H1 (cell line): ENCODE measurements around the gene TMPRSS2. TPM values are rescaled to one million over a fixed set of nuclear protein-coding genes. Genes with fewer than 3 reads are reported as not detected.

Experiments
- CTCF ChIA-PET: fragments of 300-600 bp; sonication (Branson Sonifier 250); formaldehyde crosslinking; loops from one replicate; lab custom pipeline; 2021; ENCODE audit not compliant: partially characterized antibody; lab: Charles Lee
- POLR2A ChIA-PET: fragments of 300-600 bp; sonication (Branson Sonifier 250); formaldehyde crosslinking; loops from one replicate; lab custom pipeline; 2021; ENCODE audit warnings: inconsistent platforms; ENCODE audit not compliant: partially characterized antibody; lab: Charles Lee
- DNase-seq, 2 experiments: peaks; one replicate each; pipeline versions ENCODE4 v3.0.0 to v3.0.0-alpha.2; 2010 to 2022; ENCODE audit warnings: low spot score in 2 of 2, low read depth in 1 of 2, mixed read lengths in 1 of 2
- FAIRE-seq: peaks from 2 replicates; lab custom pipeline; 2011; peaks lifted over from hg19 to GRCh38; lab: Jason Lieb, UNC
- H2AFZ ChIP-seq: 2 replicates; pipeline ENCODE4 v1.8.1; 2012; ENCODE audit warnings: low read length, inconsistent platforms
- H2AK5ac ChIP-seq: 2 replicates; pipeline ENCODE4 v1.6.1; 2013; ENCODE audit warnings: low read depth, low read length
- H2BK120ac ChIP-seq: replicated peaks from 2 replicates; pipeline ENCODE3; 2013; ENCODE audit warnings: low read depth, low read length, inconsistent platforms
- H2BK12ac ChIP-seq: 2 replicates; pipeline ENCODE4 v1.6.1; 2013; ENCODE audit warnings: low read depth, low read length
- H2BK15ac ChIP-seq: 2 replicates; pipeline ENCODE4 v1.6.1; 2013; ENCODE audit warnings: low read length
- H2BK20ac ChIP-seq: 2 replicates; pipeline ENCODE4 v1.6.1; 2013; ENCODE audit warnings: low read length
- H2BK5ac ChIP-seq: 2 replicates; pipeline ENCODE4 v1.6.1; 2013; ENCODE audit warnings: low read depth, low read length
- H3K14ac ChIP-seq: 2 replicates; pipeline ENCODE4 v1.6.1; 2013; ENCODE audit warnings: inconsistent platforms; ENCODE audit not compliant: insufficient read length
- H3K18ac ChIP-seq: 2 replicates; pipeline ENCODE4 v1.6.1; 2013; ENCODE audit warnings: low read length; ENCODE audit errors: extremely low read depth
- H3K23ac ChIP-seq: 2 replicates; pipeline ENCODE4 v1.6.1; 2013; ENCODE audit warnings: inconsistent platforms; ENCODE audit not compliant: insufficient read length
- H3K23me2 ChIP-seq: 2 replicates; pipeline ENCODE4 v1.6.1; 2013; ENCODE audit warnings: low read depth, low read length
- H3K27ac ChIP-seq: 2 replicates; pipeline ENCODE4 v1.6.1; 2011; ENCODE audit warnings: low read depth, low read length, inconsistent platforms
- H3K27me3 ChIP-seq, 4 experiments: replicated peaks in 1 of 4; 1 replicate in 1 of 4; 2 replicates in 3 of 4; pipeline versions ENCODE4 v1.6.1 to v1.8.1; 2011 to 2013; ENCODE audit warnings: low read length in 3 of 4, mild to moderate bottlenecking in 3 of 4, inconsistent platforms in 2 of 4, mixed read lengths in 2 of 4, moderate library complexity in 1 of 4; ENCODE audit not compliant: control insufficient read depth in 3 of 4, insufficient read depth in 3 of 4; ENCODE audit errors: extremely low read depth in 1 of 4
- H3K36me3 ChIP-seq, 4 experiments: 2 replicates each; pipeline versions ENCODE4 v1.6.1 to v1.8.1; 2011 to 2013; ENCODE audit warnings: mild to moderate bottlenecking in 4 of 4, low read length in 3 of 4, moderate library complexity in 2 of 4, control low read depth in 1 of 4, inconsistent platforms in 1 of 4; ENCODE audit not compliant: insufficient read depth in 4 of 4, control insufficient read depth in 2 of 4
- H3K4ac ChIP-seq: replicated peaks from 2 replicates; pipeline ENCODE3; 2013; ENCODE audit warnings: low read length, low read depth, mixed read lengths, inconsistent platforms; ENCODE audit not compliant: insufficient read length
- H3K4me1 ChIP-seq, 4 experiments: replicated peaks in 1 of 4; 1 replicate in 1 of 4; 2 replicates in 3 of 4; pipeline versions ENCODE4 v1.6.1 to v1.8.1; 2011 to 2013; ENCODE audit warnings: low read length in 3 of 4, inconsistent platforms in 2 of 4, mixed read lengths in 1 of 4; ENCODE audit not compliant: insufficient read depth in 4 of 4, control insufficient read depth in 3 of 4
- H3K4me2 ChIP-seq, 2 experiments: 2 replicates each; pipeline versions ENCODE4 v1.6.1 to v1.8.1; 2011 to 2013; ENCODE audit warnings: low read depth in 2 of 2, low read length in 2 of 2, control low read depth in 1 of 2, inconsistent platforms in 1 of 2, mild to moderate bottlenecking in 1 of 2; ENCODE audit not compliant: insufficient read depth in 1 of 2
- H3K4me3 ChIP-seq, 4 experiments: fragments of 200-600, 300-600 bp in 1 of 4; sonication (generic), shearing (Covaris generic), sonication (Bioruptor Twin) in 1 of 4; 2 replicates each; pipeline versions ENCODE4 v1.5.1 to v1.8.1; 2011 to 2016; ENCODE audit warnings: low read length in 4 of 4, low read depth in 3 of 4, control low read depth in 2 of 4, inconsistent platforms in 2 of 4, mild to moderate bottlenecking in 2 of 4, mixed read lengths in 1 of 4, moderate library complexity in 1 of 4; ENCODE audit not compliant: insufficient read depth in 2 of 4; ENCODE audit errors: extremely low read depth in 1 of 4
- H3K56ac ChIP-seq: replicated peaks from 2 replicates; pipeline ENCODE3; 2013; ENCODE audit warnings: low read depth, mild to moderate bottlenecking, mixed read lengths, low read length, inconsistent platforms; ENCODE audit not compliant: insufficient read length
- H3K79me1 ChIP-seq: 2 replicates; pipeline ENCODE4 v1.6.1; 2013; ENCODE audit warnings: low read depth, low read length, control low read depth
- H3K79me2 ChIP-seq, 2 experiments: 2 replicates each; pipeline versions ENCODE4 v1.6.1 to v1.8.1; 2012 to 2013; ENCODE audit warnings: low read length in 2 of 2, mild to moderate bottlenecking in 2 of 2, inconsistent platforms in 1 of 2; ENCODE audit not compliant: insufficient read depth in 2 of 2, control insufficient read depth in 1 of 2
- H3K9ac ChIP-seq, 4 experiments: replicated peaks in 1 of 4; 1 replicate in 1 of 4; 2 replicates in 3 of 4; pipeline versions ENCODE4 v1.6.1 to v1.8.1; 2011 to 2013; ENCODE audit warnings: low read depth in 3 of 4, low read length in 3 of 4, control low read depth in 2 of 4, mild to moderate bottlenecking in 2 of 4, moderate library complexity in 2 of 4, inconsistent platforms in 1 of 4; ENCODE audit errors: extremely low read depth in 1 of 4
- H3K9me3 ChIP-seq, 2 experiments: 2 replicates each; pipeline versions ENCODE4 v1.6.1 to v1.8.1; 2012 to 2013; ENCODE audit warnings: mild to moderate bottlenecking in 2 of 2, moderate library complexity in 2 of 2, control low read depth in 1 of 2, inconsistent platforms in 1 of 2, low read depth in 1 of 2, low read length in 1 of 2, mixed read lengths in 1 of 2; ENCODE audit not compliant: insufficient read depth in 2 of 2
- H4K20me1 ChIP-seq, 2 experiments: replicated peaks in 1 of 2; 2 replicates each; pipeline versions ENCODE3 to v1.8.1; 2011 to 2013; ENCODE audit warnings: inconsistent platforms in 2 of 2, low read length in 2 of 2, mild to moderate bottlenecking in 1 of 2; ENCODE audit not compliant: insufficient read depth in 2 of 2, control insufficient read depth in 1 of 2
- H4K5ac ChIP-seq: 2 replicates; pipeline ENCODE4 v1.6.1; 2013; ENCODE audit warnings: low read length, low read depth, mixed read lengths, inconsistent platforms; ENCODE audit not compliant: insufficient read length
- H4K8ac ChIP-seq: 2 replicates; pipeline ENCODE4 v1.8.0; 2013; ENCODE audit warnings: mild to moderate bottlenecking, moderate library complexity, low read length, inconsistent platforms; ENCODE audit not compliant: insufficient read depth; ENCODE audit errors: extremely low read depth
- H4K91ac ChIP-seq: replicated peaks from 2 replicates; pipeline ENCODE3; 2013; ENCODE audit warnings: low read length, mixed read lengths, inconsistent platforms; ENCODE audit not compliant: insufficient read length
- BRCA1 ChIP-seq: IDR thresholded peaks from 2 replicates; pipeline ENCODE4 v1.6.1; 2012; ENCODE audit warnings: low read depth, low read length, improper control_type of control experiment
- GABPA ChIP-seq: IDR thresholded peaks from 2 replicates; pipeline ENCODE4 v1.6.1; 2011; ENCODE audit warnings: mild to moderate bottlenecking, low read length, moderate library complexity, borderline replicate concordance; ENCODE audit not compliant: insufficient read depth
- JUND ChIP-seq: IDR thresholded peaks from 2 replicates; pipeline ENCODE4 v1.6.1; 2011; ENCODE audit warnings: mild to moderate bottlenecking, improper control_type of control experiment, low read length
- TAF7 ChIP-seq: optimal IDR thresholded peaks from 2 replicates; pipeline ENCODE3; 2011; ENCODE audit warnings: low read depth, mild to moderate bottlenecking, inconsistent platforms, low read length, moderate library complexity, borderline replicate concordance
- WGBS, 2 experiments: shearing (Covaris generic) in 1 of 2; methylation state at CpG; one replicate each; pipeline versions ENCODE4 v1.1.6 to v1.1.7; 2013 to 2015; ENCODE audit warnings: low lambda C conversion rate in 2 of 2, mixed read lengths in 2 of 2, inconsistent platforms in 1 of 2, low coverage in 1 of 2, missing lambda C conversion rate in 1 of 2; ENCODE audit not compliant: insufficient replicate concordance in 2 of 2, insufficient coverage in 1 of 2, insufficient read length in 1 of 2; ENCODE audit errors: extremely low coverage in 1 of 2, missing lambda C conversion rate in 1 of 2; 5-methylcytosine and 5-hydroxymethylcytosine counted together
- polyA plus RNA-seq, 7 experiments: library from polyadenylated mRNA; depleted of rRNA in 3 of 7; stranded (reverse) in 5 of 7; unstranded in 2 of 7; fragments of >200 nt in 5 of 7; fragments of 200-250 nt in 2 of 7; gene quantifications; 1 replicate in 5 of 7; 2 replicates in 1 of 7; 4 replicates in 1 of 7; pipeline versions ENCODE4 v1.2.1 to v1.2.3, GENCODE V29; 2011 to 2013; ENCODE audit warnings: missing spikeins in 2 of 7, mixed read lengths in 2 of 7
- total RNA-seq: library from RNA; stranded (reverse); fragmentation: NEBNext Ultra II Directional; extraction: Animal tissue kit (Norgen Biotek cat#: 25700); gene quantifications from 2 replicates; pipeline ENCODE4 v1.2.1, GENCODE V29; 2021

The TMPRSS2 gene
- total and polyA plus RNA-seq, 2 of the 8 experiments (the other 6 are each of a cell fraction or from before 2014, with no cell fraction given): 9.2 to 11.0 TPM

- H3K27ac ChIP-seq: no peak overlapping the region
- no peak overlapping the region for H2AFZ ChIP-seq
- no peak overlapping the region for H3K4me3 ChIP-seq
- no peak overlapping the region for H2BK15ac ChIP-seq
- FAIRE-seq: no peak
- TF ChIP-seq TAF7 (no peak), GABPA (no peak), JUND (no peak), BRCA1 (no peak)
- H4K8ac ChIP-seq: no peak overlapping the region
- no peaks in the 10 kb centered on the region for H3K79me1 ChIP-seq
- H2BK20ac ChIP-seq: no peak overlapping the region
- no peak for DNase-seq
- no peaks in the 10 kb centered on the region for H3K79me2 ChIP-seq
- ChIA-PET POLR2A (no interaction called here), CTCF (interaction anchor here (0.6 kb wide), 1 partner anchor 411 kb away, joined by 3 read pairs; no protein-coding TSS in a partner anchor)
- no peaks in the 10 kb centered on the region for H3K9me3 ChIP-seq
- no peak overlapping the region for H3K4me2 ChIP-seq
- H3K18ac ChIP-seq: no peak overlapping the region
- no peak overlapping the region for H3K23ac ChIP-seq
- no peaks in the 10 kb centered on the region for H3K27me3 ChIP-seq
- H3K14ac ChIP-seq: no peak overlapping the region
- H2BK12ac ChIP-seq: no peak overlapping the region
- no peaks in the 10 kb centered on the region for H4K20me1 ChIP-seq
- no peak overlapping the region for H2BK5ac ChIP-seq
- H3K9ac ChIP-seq: no peak overlapping the region
- H3K36me3 ChIP-seq: no peaks in the 10 kb centered on the region
- H4K5ac ChIP-seq: no peak overlapping the region
- H3K4me1 ChIP-seq: peaks cover 0 to 6% (median 1%) of the 10 kb centered on the region in 4 experiments; a peak in 3 of 7 replicates
- 96% methylated on average over 8 of the region's 8 CpGs; no CpG with 5 or more reads in 1 of the 2 experiments for WGBS, 2 experiments
- H4K91ac ChIP-seq: no peak overlapping the region
- H3K23me2 ChIP-seq: no peaks in the 10 kb centered on the region
- no peak overlapping the region for H3K56ac ChIP-seq
- no peak overlapping the region for H3K4ac ChIP-seq
- no peak overlapping the region for H2AK5ac ChIP-seq
- no peak overlapping the region for H2BK120ac ChIP-seq
Measured at GRCh38 chr21:41537356-41537755, 29.4 kb upstream of the TMPRSS2 start.
